Stimulated activated CD8-positive, alpha-beta memory T cell treated with anti-CD3 and anti-CD28 coated beads, Interleukin-12 subunit alpha, Interleukin-12 subunit beta, amount 100 ng/mL, for 4 hours (primary cell): ENCODE results near the gene ARL15.

ENCODE experiments used
- DNase-seq: peaks from one replicate; pipeline ENCODE4 v3.0.0-alpha.2; 2020; ENCODE audit warnings: low read depth

ARL15 gene

DNA sequence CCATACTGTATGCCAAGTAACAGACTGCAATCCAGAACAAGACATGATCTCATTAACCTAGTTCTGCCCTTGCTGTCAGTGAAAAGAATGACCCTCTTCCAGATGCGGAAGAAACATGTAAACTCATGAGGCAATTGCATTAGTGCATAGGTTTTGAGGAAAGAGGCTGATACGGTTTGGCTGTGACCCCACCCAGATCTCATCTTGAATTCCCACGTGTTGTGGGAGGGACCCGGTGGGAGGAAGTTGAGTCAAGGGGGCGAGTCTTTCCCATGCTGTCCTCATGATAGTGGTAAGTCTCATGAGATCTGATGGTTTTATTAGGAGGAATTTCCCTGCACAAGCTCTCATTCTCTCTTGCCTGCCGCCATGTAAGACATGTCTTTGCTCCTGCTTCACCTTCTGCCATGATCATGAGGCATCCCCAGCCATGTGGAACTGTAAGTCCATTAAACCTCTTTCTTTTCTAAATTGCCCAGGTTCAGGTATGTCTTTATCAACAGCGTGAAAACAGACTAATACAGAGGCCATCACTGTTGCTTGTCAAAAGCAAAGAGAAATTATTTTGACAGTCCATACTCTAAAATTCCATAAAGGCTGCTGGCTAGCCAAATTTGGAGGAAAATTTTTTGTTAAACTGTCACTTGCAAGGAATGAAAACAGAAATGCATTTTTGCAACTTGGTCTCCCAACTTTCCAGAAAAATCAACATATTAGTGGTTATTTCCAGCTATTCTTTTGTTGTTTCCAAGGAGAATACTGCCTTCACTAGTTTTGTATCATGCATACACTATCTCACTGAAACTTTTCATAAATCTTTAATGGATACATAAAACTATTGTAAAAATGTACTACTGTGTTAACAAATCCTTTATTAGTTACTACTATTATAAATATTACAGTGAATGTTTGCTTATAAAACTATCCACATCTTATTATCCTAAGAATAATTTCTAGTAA is 3.2 kb upstream of the ARL15 start:
- no peak for DNase-seq

GRCh38 chr5:54312499-54312898 is 2.1 kb upstream of the ARL15 start:
- no peak for DNase-seq

- no peak for DNase-seq
Observed at GRCh38 chr5:54311176-54311677, 854 bp upstream of the ARL15 start.

- DNase-seq = no peak
Observed at GRCh38 chr5:54309691-54310432, 511 bp downstream of the ARL15 start.

DNA sequence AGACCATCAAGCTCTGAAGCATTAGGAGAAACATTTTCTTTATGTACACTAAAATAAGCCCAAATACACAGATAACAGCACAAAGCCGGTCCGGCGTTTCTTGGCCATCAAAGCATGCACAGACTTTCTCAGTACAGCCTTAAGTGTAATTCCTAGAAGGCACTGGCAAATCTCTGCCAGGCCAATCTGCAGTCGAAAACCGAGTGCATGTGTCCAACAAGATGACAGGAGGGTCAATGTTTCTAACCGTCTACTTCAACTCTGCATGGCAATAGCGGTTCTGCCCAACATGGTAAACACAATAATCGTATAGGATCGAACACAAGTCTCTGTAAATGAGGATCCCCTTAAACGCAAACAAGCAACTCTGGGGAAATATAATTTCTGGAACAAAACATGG is 1.1 kb downstream of the ARL15 start:
- DNase-seq = no peak

GRCh38 chr5:54307583-54307982 is 2.8 kb downstream of the ARL15 start:
- no peak for DNase-seq

GRCh38 chr5:54306893-54307292 is 3.5 kb downstream of the ARL15 start:
- no peak for DNase-seq

DNA sequence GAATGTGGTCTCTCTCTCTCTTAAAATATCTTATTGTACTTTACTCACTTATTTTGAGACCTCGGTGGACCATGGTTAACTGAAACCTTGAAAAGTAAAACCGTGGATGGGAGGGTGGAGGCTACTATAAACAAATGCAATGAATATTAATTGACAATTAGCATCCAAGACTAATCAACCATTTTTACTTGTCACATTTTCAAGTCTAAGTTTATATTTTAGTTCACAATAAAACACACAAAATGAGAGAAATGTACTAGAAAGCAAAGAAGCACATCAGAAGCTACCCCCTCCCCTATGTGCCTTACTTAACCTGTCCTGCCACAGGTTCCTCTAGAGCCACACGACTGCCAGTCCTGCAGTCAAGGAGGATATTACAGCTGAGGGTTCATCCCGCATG is 4.6 kb downstream of the ARL15 start:
- no peak for DNase-seq

GRCh38 chr5:54304040-54304439 is 6.3 kb downstream of the ARL15 start:
- no peak for DNase-seq

DNA sequence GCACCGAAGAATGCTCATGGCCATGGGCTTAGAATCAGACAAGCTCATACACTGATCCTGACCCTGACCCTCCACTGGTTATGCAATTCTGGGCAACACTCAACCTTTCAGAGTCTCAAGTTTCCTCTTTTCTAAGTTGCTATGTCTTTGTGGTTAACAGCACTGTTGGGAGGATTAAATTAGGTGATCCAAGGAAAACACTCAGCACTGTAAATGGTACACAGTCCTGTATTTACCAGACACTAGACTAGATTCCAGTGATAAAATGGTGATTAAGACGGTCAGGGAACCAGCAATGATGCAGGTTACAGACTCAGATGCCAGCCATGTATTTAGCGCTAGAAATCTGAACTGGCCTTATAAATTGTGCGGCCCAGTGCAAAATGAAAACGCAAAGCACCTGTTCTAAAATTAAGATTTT is 8.1 kb downstream of the ARL15 start:
- DNase-seq = no peak

GRCh38 chr5:54301849-54302248 is 8.5 kb downstream of the ARL15 start:
- DNase-seq = no peak

DNA sequence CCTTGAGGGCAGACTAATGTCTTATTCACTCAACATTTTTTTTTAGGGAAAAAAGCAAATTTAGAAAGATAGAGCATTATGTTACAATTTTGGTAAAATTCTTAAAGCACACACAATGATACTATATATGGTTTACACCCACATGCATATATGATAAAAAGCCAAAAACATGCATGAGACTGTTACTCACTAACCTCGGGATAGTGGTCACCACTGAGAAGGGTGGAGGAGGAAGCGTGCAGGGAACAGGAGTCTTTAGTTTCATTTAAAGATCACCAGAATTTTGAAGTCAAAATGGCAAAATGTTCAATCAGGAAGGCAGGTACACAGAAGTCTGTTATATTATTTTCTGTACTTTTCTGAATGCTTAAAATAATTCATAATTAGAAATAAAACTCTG is 9.2 kb downstream of the ARL15 start:
- no peak for DNase-seq

GRCh38 chr5:54298947-54299346 is 11.4 kb downstream of the ARL15 start:
- DNase-seq = no peak

GRCh38 chr5:54296386-54296785 is 14.0 kb downstream of the ARL15 start:
- no peak for DNase-seq

- DNase-seq = no peak
Observed at GRCh38 chr5:54295651-54296276, 14.6 kb downstream of the ARL15 start.

DNA sequence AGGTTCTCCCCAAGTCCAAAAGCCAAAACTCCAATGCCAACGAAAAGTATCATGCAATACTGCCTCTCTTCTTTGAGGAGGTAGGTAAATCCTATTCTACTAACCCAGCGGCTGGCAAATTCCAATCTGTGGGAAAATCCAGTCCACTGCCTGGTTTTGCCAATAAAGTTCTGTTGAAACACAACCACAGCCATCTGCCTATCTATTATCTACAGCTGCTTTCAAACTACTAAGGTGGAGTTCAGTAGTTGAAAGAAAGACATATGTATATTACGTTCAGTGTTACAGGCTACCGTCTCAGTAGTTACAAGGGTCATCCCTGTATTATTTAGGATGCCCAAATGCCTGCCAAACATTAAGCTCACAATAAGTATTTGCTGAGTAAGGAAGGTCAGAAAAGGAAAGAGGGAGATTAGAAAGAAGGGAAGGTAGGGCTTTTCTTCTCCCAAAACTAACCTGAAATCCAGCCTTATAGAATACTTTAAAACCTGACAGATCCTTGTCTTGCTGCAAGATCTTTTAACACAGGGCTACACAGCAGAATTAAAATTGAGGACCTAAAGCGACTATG is 16.2 kb downstream of the ARL15 start:
- DNase-seq = no peak

GRCh38 chr5:54292866-54293265 is 17.5 kb downstream of the ARL15 start:
- DNase-seq = no peak

- DNase-seq = no peak
Observed at GRCh38 chr5:54291498-54291897, 18.9 kb downstream of the ARL15 start.

GRCh38 chr5:54289769-54290168 is 20.6 kb downstream of the ARL15 start:
- DNase-seq = no peak

DNA sequence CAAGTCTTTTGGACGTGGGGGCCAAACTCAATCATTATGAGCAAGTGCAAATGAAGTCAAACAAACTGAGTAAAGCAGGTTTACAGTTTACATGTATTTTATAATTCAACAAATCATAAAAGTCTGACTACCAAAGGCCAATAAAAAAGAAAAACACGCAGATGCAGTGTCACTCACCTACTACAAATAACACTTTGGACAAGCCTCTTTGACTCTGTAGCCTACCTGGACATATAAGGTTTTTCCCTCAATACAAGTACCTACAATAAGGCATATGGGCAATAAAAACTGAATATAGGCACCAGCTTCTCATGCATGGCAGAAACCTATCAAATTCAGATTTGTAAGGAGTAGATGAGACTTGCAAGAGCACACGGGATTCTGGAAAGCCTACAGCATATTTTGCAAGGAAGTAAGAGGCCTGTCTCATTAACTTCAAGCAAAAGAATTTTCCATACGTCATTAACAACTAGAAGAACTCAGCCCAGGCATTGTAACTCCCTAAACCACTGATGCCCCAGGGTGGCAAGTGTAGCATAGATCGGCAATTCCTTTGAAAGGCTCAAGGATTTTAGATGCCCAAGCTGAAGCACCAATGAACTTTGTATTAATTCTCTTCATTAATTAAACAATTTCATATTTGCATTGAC is 21.7 kb downstream of the ARL15 start:
- DNase-seq = no peak

GRCh38 chr5:54285686-54286085 is 24.7 kb downstream of the ARL15 start:
- no peak for DNase-seq

DNA sequence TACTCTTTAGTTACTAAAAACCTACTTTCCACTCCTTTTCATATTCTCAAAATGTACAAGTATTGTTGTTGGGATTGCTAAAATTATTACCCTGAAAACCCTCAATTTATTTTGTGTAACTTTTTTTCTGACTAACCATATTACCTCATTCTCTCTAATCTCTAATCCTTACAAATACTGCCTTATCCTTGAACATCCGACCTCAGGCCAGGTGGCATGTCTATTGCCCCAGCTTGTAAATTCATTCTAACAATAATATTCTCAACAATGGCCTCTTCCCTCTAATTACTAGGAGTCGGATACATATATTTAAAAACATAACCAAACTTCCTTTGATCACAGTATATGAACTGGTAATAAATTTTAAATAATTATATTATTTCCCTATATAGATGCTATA is 25.8 kb downstream of the ARL15 start:
- DNase-seq = no peak
